Gastroesophageal sphincter (tissue), 4 donors: ENCODE measurements around the gene PAK1. TPM values are rescaled to one million over a fixed set of nuclear protein-coding genes. Genes with fewer than 3 reads are reported as not detected.
"Not testable (repeated sequence)": the region's sequence is repeated elsewhere in the genome, so short reads cannot be mapped to it uniquely, and the experiment has no call there.

Source experiments
- ATAC-seq: fragments of 150-250 bp; one replicate; pipeline ENCODE4 v1.9.1; 2016; ENCODE audit warnings: mild to moderate bottlenecking, moderate library complexity
- H3K27ac ChIP-seq, 4 donors: fragments of 200-600 bp; sonication (generic) in 3 of 4; 1 replicate in 3 of 4; 2 replicates in 1 of 4; pipeline ENCODE4 v1.5.1; 2016 to 2019
- H3K27me3 ChIP-seq: fragments of 200-600 bp; sonication (generic); one replicate; pipeline ENCODE4 v1.5.1; 2019
- H3K36me3 ChIP-seq, 2 donors: fragments of 200-600 bp; sonication (generic); one replicate each; pipeline ENCODE4 v1.5.1; 2019; ENCODE audit warnings: control low read depth in 1 of 2
- H3K4me1 ChIP-seq, 3 donors: fragments of 200-600 bp; sonication (generic); 1 replicate in 2 of 3; 2 replicates in 1 of 3; pipeline ENCODE4 v1.5.1; 2016 to 2019; ENCODE audit warnings: control low read depth in 2 of 3
- H3K4me3 ChIP-seq, 2 donors: fragments of 200-600 bp; sonication (generic); one replicate each; pipeline ENCODE4 v1.5.1; 2019; ENCODE audit warnings: mild to moderate bottlenecking in 1 of 2, moderate library complexity in 1 of 2
- H3K9me3 ChIP-seq, 3 donors: fragments of 200-600 bp; sonication (generic); one replicate each; pipeline ENCODE4 v1.5.1; 2017 to 2019; ENCODE audit warnings: control low read depth in 2 of 3
- EP300 ChIP-seq: sonication (generic); formaldehyde crosslinking; IDR thresholded peaks from one replicate; pipeline ENCODE4 v1.6.1; 2017; ENCODE audit warnings: antibody characterized with exemption, mild to moderate bottlenecking
- POLR2A ChIP-seq, 2 donors: fragments of 450-650 bp; IDR thresholded peaks; one replicate each; pipeline ENCODE4 v1.6.1; 2017; ENCODE audit warnings: antibody characterized with exemption in 2 of 2, mild to moderate bottlenecking in 2 of 2, moderate library complexity in 1 of 2
- POLR2AphosphoS5 ChIP-seq: sonication (generic); formaldehyde crosslinking; IDR thresholded peaks from one replicate; pipeline ENCODE4 v1.6.1; 2017; ENCODE audit warnings: antibody characterized with exemption
- WGBS, 2 donors: methylation state at CpG; one replicate each; pipeline ENCODE4 v1.1.5; 2018; ENCODE audit warnings: low coverage in 1 of 2; 5-methylcytosine and 5-hydroxymethylcytosine counted together
- total RNA-seq, 4 donors: library from RNA; depleted of rRNA; stranded (reverse); fragments of >200 nt; gene quantifications; one replicate each; pipeline ENCODE4 v1.1.0, GENCODE V29; 2016
- TF ChIP-seq, protein P1 (sequence below), 4 experiments: fragments of 200-600 bp in 2 of 4; fragments of 450-650 bp in 2 of 4; sonication (generic) in 1 of 4; IDR thresholded peaks; one replicate each; pipeline ENCODE4 v1.5.1; 2017 to 2019; ENCODE audit warnings: antibody characterized with exemption in 4 of 4, mild to moderate bottlenecking in 2 of 4, moderate library complexity in 2 of 4

Gene PAK1
- total RNA-seq, 4 donors from 2014 or later: 29.8 to 48.1 (median 40.2) TPM

DNA sequence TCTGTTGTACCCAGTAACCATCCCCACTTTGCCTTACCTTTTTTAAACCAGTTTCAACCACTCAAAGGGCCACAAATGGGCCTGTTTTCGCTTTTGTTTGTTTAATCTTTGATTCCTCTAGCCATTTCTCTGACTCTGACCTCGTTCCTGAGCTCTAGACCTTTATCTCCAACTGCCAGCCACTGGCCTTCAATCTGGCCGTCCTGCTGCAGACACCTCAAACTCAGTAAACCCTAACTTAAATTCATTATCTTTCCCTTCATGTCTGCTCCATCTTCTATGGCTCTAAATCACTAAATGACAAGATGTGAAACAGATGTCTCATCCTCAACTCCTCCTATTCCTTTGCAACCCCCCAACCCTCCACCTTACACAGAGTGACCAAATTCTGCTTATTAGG is 171.1 kb downstream of the PAK1 start:
- no peaks in the 10 kb centered on the region for H3K4me1 ChIP-seq
- H3K36me3 ChIP-seq: no peaks in the 10 kb centered on the region
- H3K27ac ChIP-seq: no peak overlapping the region
- H3K4me3 ChIP-seq: no peak overlapping the region
- no peak for ATAC-seq
- TF ChIP-seq EP300: no peak
- TF ChIP-seq, protein P1, sequence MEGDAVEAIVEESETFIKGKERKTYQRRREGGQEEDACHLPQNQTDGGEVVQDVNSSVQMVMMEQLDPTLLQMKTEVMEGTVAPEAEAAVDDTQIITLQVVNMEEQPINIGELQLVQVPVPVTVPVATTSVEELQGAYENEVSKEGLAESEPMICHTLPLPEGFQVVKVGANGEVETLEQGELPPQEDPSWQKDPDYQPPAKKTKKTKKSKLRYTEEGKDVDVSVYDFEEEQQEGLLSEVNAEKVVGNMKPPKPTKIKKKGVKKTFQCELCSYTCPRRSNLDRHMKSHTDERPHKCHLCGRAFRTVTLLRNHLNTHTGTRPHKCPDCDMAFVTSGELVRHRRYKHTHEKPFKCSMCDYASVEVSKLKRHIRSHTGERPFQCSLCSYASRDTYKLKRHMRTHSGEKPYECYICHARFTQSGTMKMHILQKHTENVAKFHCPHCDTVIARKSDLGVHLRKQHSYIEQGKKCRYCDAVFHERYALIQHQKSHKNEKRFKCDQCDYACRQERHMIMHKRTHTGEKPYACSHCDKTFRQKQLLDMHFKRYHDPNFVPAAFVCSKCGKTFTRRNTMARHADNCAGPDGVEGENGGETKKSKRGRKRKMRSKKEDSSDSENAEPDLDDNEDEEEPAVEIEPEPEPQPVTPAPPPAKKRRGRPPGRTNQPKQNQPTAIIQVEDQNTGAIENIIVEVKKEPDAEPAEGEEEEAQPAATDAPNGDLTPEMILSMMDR (IDR thresholded peaks at IDR 0.05): no peak
- no peak for TF ChIP-seq POLR2AphosphoS5
- TF ChIP-seq POLR2A (IDR thresholded peaks at IDR 0.05): no peak
- H3K9me3 ChIP-seq: no peaks in the 10 kb centered on the region
- WGBS, 2 donors: 71 to 87% methylated on average over 2 to 3 of the region's 3 CpGs
- no peaks in the 10 kb centered on the region for H3K27me3 ChIP-seq

DNA sequence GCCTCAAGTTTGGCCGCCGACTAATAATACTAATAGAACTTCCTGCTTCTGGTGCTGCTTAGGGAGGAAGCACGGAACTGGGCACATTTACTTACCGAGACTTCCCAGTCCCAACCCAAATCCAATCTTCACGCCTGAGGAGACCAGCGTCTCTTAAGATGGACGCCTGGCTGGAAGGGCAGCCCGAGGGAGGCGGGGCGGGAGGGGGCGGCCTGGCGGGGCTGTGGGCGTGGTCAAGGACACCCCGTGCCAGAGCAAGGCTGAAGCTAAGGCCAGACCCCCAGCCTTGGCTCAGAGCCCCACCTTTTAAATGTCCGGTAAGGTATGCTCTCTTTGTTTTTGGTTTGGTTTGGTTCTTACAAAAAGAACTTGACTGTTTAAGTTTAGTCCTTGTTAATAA is 172.4 kb downstream of the PAK1 start, which contains the start of gene GDPD4:
Gene GDPD4 (minus strand): TSS at position 177 of the 400 bp plus-strand sequence. CDS start 16,549 bp downstream, outside the sequence.
- 100% methylated on average over 2 of the region's 15 CpGs; no CpG with 5 or more reads in 1 of the 2 donors for WGBS, 2 donors
- Histone ChIP-seq H3K36me3 (no peaks in the 10 kb centered on the region), H3K4me1 (no peaks in the 10 kb centered on the region), H3K27me3 (no peaks in the 10 kb centered on the region), H3K9me3 (no peaks in the 10 kb centered on the region), H3K27ac (no peak within 1 kb of the TSS), H3K4me3 (no peak within 1 kb of the TSS)
- no peak for ATAC-seq
- TF ChIP-seq, protein P1 (IDR thresholded peaks at IDR 0.05): no peak
- TF ChIP-seq POLR2AphosphoS5 (no peak), POLR2A (IDR thresholded peaks at IDR 0.05) (no peak), EP300 (no peak)

DNA sequence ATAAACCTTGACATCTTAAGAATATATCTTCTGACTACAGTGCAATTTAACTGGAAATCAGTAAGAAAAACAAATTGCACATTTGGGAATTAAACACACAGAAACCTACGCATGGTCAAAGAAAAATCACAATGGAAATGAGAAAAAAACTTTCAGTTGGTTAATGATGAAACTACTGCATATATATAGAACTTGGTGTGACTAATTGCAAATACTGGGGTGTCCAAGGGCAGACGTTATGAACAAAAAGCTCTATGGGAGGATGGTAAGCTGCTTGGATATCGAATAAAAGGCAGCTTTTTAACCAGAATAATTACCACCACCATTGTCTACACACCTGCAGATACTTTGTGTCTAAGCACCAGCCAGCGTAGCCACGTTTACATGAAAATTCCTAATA is 173.2 kb downstream of the PAK1 start:
- no peak for TF ChIP-seq POLR2A (IDR thresholded peaks at IDR 0.05)
- TF ChIP-seq POLR2AphosphoS5: no peak
- TF ChIP-seq, protein P1 (IDR thresholded peaks at IDR 0.05): no peak
- TF ChIP-seq EP300: no peak
- no peak for ATAC-seq
- no peaks in the 10 kb centered on the region for H3K9me3 ChIP-seq
- 59 to 66% methylated on average over 5 of the region's 5 CpGs for WGBS, 2 donors
- H3K36me3 ChIP-seq: no peaks in the 10 kb centered on the region
- no peak overlapping the region for H3K4me3 ChIP-seq
- no peaks in the 10 kb centered on the region for H3K4me1 ChIP-seq
- H3K27ac ChIP-seq: no peak overlapping the region
- H3K27me3 ChIP-seq: no peaks in the 10 kb centered on the region

DNA sequence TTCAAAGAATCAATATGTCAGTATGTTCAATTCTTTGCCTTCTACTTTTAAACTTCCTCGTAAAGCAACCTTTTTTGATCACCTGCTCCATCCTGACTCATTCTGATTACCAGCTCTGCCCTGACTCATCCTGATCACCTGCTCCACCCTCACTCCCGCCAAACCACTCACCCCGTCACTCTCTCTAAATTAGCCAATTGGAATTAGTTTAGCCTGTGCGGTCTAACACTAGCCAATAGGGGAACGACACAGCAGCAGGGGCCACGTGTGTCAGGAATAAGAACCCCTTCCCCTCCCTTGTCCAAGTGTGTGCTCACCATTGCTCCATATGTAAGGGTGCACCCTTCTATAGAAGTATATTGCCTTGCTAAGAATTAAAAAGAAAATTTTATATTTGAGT is 173.9 kb downstream of the PAK1 start:
- not testable (repeated sequence) for H3K4me3 ChIP-seq, H3K4me1 ChIP-seq, H3K9me3 ChIP-seq, H3K27ac ChIP-seq, ATAC-seq, H3K36me3 ChIP-seq, H3K27me3 ChIP-seq
- 86 to 92% methylated on average over 1 to 5 of the region's 6 CpGs for WGBS, 2 donors

DNA sequence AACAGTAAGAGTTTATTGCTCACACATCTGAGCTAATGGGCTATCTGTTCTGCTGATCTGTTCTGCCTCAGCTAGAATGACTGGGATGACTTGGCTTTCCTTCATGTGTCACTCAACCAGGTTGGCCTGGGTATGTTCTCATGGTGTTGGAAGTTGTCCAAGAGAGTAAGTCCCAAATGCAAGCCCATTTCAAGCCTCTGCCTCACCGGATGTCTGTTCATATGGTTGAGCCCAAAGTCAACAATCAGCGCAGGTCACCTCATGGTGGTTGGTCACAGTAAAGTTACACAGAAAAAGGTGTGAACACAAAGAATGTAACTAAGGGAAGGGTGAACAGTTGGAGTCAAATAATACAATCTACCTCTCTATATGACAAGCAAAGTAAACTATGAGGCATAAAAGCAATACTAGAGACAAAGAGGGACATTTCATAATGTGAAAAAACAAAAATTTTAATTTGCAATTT is 174.3 kb downstream of the PAK1 start:
- Histone ChIP-seq H3K27me3 (no peaks in the 10 kb centered on the region), H3K4me3 (no peak overlapping the region), H3K4me1 (no peaks in the 10 kb centered on the region), H3K27ac (no peak overlapping the region), H3K9me3 (no peaks in the 10 kb centered on the region), H3K36me3 (no peaks in the 10 kb centered on the region)
- TF ChIP-seq, protein P1 (IDR thresholded peaks at IDR 0.05): no peak
- TF ChIP-seq EP300 (no peak), POLR2A (IDR thresholded peaks at IDR 0.05) (no peak), POLR2AphosphoS5 (no peak)
- 100% methylated on average over 1 of the region's 2 CpGs for WGBS, 2 donors
- ATAC-seq: no peak
